GM12891 (cell line): Measurements from ENCODE around the gene TXNDC8.

Source experiments
- POLR2A ChIP-seq: IDR thresholded peaks from 2 replicates; pipeline ENCODE4 v1.6.1; 2011; ENCODE audit warnings: low read depth, low read length, control low read depth
- POLR2AphosphoS5 ChIP-seq: IDR thresholded peaks from 2 replicates; pipeline ENCODE4 v1.6.1; 2011; ENCODE audit warnings: low read depth, low read length, control low read depth
- TAF1 ChIP-seq: IDR thresholded peaks from 2 replicates; pipeline ENCODE4 v1.6.1; 2011; ENCODE audit warnings: low read depth, low read length, control low read depth

GRCh38 chr9:110328763-110329162 lies 8.9 kb downstream of the TXNDC8 start:
- TF ChIP-seq TAF1 (no peak), POLR2AphosphoS5 (no peak), POLR2A (no peak)
